Muscle of leg (tissue), 11 donors: Measurements from ENCODE around the gene HOXC13. TPM values are rescaled to one million over a fixed set of nuclear protein-coding genes. Genes with fewer than 3 reads are reported as not detected.

Source experiments
- DNase-seq: peaks from one replicate; pipeline ENCODE4 v3.0.0; 2013
- H3K27ac ChIP-seq: one replicate; pipeline ENCODE4 v1.5.1; 2013; ENCODE audit warnings: mild to moderate bottlenecking, low read length, control low read depth
- H3K27me3 ChIP-seq: one replicate; pipeline ENCODE4 v1.6.1; 2013; ENCODE audit warnings: low read length; ENCODE audit not compliant: control insufficient read depth, insufficient read depth
- H3K36me3 ChIP-seq: one replicate; pipeline ENCODE4 v1.6.1; 2013; ENCODE audit warnings: low read length; ENCODE audit not compliant: control insufficient read depth, insufficient read depth
- H3K4me1 ChIP-seq: one replicate; pipeline ENCODE4 v1.6.1; 2013; ENCODE audit warnings: low read length; ENCODE audit not compliant: control insufficient read depth, insufficient read depth
- H3K4me3 ChIP-seq: one replicate; pipeline ENCODE4 v1.5.1; 2013; ENCODE audit warnings: low read length, control low read depth
- H3K9me3 ChIP-seq: replicated peaks from 2 replicates; pipeline ENCODE4 v1.6.1; 2013; ENCODE audit warnings: low read depth, low read length; ENCODE audit not compliant: control insufficient read depth
- WGBS: methylation state at CpG from one replicate; pipeline ENCODE4 v1.1.5; 2013; ENCODE audit warnings: missing lambda C conversion rate; ENCODE audit not compliant: insufficient coverage; 5-methylcytosine and 5-hydroxymethylcytosine counted together
- polyA plus RNA-seq, 8 donors: library from polyadenylated mRNA; unstranded; fragments of 120-200 nt; gene quantifications; one replicate each; pipeline versions ENCODE4 v1.2.1 to v1.2.3, GENCODE V29; 2013; ENCODE audit warnings: inconsistent platforms in 1 of 8, low replicate concordance in 1 of 8; ENCODE audit not compliant: insufficient read length in 8 of 8, insufficient read depth in 1 of 8
- total RNA-seq: library from RNA; stranded (reverse); fragments of 120-200 nt; gene quantifications from one replicate; pipeline ENCODE4 v1.2.4, GENCODE V29; 2013

The HOXC13 gene
- total and polyA plus RNA-seq, 9 donors = 0.04 to 0.45 (median 0.06) TPM; not detected in 5

DNA sequence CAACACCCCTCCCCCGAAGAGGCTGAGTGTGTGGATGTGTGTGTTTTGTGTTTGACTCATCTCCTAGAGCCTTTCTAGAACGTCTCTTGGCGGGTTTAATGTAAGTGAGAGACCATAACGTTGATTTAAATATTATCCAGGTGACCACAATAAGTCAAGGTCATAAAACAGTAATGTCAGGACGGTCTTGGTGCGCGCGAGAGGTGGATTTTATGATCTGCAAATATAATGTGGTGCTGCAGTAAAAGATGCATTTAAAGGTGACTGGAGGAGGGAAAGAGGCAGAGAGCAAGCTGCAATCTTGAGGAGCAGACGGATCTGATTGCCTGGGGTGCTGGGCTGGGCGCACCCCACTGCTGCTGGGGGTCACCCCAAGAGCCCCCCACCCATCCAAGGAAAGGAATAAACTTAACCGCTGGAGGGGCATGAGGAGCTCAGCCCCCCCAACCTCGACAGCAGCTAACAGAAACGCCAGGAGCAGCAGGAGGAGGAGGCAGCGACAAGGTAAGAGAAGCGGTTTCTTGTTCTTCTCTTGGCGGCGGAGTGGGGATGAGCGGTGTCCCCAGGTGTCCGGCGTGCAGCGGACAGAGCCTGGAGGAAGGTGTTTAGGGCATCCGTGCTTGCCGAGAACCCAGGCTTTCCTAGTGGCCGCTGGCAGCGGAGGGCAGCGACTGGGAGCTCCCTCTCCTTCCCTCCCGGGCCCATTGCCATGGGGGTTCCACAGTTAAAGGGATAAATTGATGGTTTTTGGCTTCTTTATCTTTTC is 51.9 kb downstream of the HOXC13 start:
- no peaks in the 10 kb centered on the region for H3K9me3 ChIP-seq
- H3K36me3 ChIP-seq = no peaks in the 10 kb centered on the region
- H3K27ac ChIP-seq = peak overlapping the region; percentile 99
- DNase-seq = peak; percentile 41
- peaks cover 76% of the 10 kb centered on the region for H3K27me3 ChIP-seq
- WGBS = 24% methylated on average over 15 of the region's 27 CpGs
- peak overlapping the region; percentile 21 for H3K4me3 ChIP-seq
- peaks cover 79% of the 10 kb centered on the region for H3K4me1 ChIP-seq

DNA sequence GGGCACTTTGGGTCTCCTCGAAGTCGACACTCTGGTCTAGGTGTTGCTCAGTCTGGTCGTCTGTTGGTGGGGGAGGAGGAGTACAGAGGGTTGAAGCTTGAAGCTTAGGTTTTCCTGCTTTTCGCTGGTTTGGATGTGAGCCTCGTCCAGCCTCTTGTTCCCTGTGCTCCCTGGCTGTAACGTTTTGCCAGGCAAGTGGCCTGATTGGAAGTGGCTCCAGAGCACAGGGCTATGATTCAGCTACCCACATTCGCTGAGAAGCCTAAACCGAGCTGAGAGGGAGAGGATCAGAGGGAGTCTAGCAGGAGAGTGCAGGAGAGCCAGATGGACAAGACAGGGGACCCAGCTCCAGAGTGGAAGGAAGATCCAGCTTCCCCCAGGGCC is 52.4 kb downstream of the HOXC13 start:
- peaks cover 79% of the 10 kb centered on the region for H3K4me1 ChIP-seq
- H3K27ac ChIP-seq = peak overlapping the region; percentile 99
- 7% methylated on average over 8 of the region's 8 CpGs for WGBS
- no peaks in the 10 kb centered on the region for H3K36me3 ChIP-seq
- H3K27me3 ChIP-seq = peaks cover 76% of the 10 kb centered on the region
- peak overlapping the region; percentile 21 for H3K4me3 ChIP-seq
- H3K9me3 ChIP-seq = no peaks in the 10 kb centered on the region
- DNase-seq = peak; percentile 88

DNA sequence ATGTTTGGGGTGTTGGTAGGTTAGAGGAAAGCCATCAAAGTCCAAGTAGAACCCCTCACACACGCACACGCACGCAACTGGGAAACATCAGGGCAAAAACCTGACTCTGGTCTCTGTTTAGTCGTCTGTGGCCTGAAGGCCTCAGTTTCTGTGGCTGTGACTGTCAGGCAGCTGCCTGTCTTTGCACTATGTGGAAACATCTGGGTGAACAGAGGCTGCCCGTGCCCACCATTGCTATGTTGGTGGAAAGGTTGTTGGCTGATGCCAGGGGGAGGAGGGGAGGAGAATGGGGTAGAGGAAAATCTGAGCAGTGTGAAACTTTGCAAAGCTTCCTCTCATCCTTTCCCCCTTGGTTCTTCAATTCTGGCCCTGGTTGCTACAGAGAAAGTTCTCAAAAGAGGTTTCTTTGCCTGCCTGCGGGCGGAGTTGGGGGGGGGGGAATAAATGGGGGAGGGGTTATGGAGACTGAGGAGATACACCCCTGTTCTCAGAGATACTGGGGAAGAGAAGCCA is 53.8 kb downstream of the HOXC13 start:
- H3K4me1 ChIP-seq = peaks cover 85% of the 10 kb centered on the region
- H3K27ac ChIP-seq = peak overlapping the region; percentile 99
- peaks cover 77% of the 10 kb centered on the region for H3K27me3 ChIP-seq
- WGBS = 38% methylated on average over 1 of the region's 7 CpGs
- no peak overlapping the region for H3K4me3 ChIP-seq
- no peaks in the 10 kb centered on the region for H3K9me3 ChIP-seq
- no peaks in the 10 kb centered on the region for H3K36me3 ChIP-seq
- DNase-seq = peak; percentile 53

DNA sequence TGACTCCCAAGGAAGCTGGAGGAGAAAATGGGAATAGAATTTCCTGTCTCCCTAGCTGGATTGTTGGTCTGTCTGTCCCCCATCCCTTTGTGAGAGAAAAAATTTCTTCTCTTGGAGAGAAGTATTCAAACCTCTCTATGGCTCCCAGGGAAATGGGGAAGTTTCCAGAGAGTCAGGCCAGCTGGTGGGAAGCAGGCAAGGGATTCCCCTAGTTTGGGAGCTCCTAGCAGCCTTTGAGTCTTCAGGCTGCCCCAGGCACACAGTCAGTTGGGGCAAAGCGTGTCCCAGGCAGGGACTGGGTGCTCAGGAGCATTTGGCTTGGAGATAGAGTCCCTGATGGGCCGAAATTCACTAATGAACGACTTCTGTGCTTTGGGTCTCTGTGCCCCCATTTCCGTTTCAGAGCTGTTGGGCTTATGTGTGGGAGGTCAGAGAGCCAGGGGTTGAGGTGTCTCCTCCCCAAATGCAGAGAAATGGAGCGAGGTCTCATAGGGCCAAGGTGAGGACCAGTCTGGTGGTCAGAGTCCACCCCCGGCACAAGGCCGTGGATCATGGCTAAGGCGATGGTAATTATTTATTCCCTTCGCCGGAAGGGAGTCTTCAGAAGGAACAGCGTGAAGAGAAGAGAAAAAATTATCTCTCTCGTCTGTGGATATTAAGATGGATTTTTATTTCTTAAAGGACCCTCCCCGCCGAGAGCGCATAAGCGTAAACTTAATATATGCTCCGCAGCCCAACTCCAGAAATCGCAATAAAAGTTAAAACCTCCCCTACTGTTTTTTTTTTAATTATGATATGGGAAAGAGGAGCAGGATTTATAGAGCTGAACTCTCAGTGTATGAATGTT is 54.8 kb downstream of the HOXC13 start:
- peak overlapping the region; percentile 81 for H3K4me3 ChIP-seq
- no peaks in the 10 kb centered on the region for H3K36me3 ChIP-seq
- peak overlapping the region; percentile 99 for H3K27ac ChIP-seq
- H3K27me3 ChIP-seq = peaks cover 80% of the 10 kb centered on the region
- H3K9me3 ChIP-seq = no peaks in the 10 kb centered on the region
- peaks cover 85% of the 10 kb centered on the region for H3K4me1 ChIP-seq
- DNase-seq = peak; percentile 78
- 32% methylated on average over 6 of the region's 18 CpGs for WGBS

DNA sequence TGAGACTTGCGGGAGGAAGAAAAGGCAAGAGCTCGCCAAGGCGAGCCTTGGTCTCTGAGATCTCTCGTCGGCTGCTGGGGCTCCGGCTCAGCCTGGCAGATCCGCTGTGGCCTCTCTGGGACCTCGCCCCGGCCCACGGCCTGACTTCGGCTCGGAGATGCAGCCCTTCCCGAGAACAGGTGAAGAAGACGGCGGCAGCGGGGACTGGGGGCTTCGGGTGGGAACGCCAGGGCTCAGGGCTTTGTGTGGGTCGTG is 55.3 kb downstream of the HOXC13 start:
- no peaks in the 10 kb centered on the region for H3K36me3 ChIP-seq
- no peaks in the 10 kb centered on the region for H3K9me3 ChIP-seq
- 3% methylated on average over 19 of the region's 19 CpGs for WGBS
- H3K4me1 ChIP-seq = peaks cover 85% of the 10 kb centered on the region
- peak overlapping the region; percentile 81 for H3K4me3 ChIP-seq
- H3K27ac ChIP-seq = peak overlapping the region; percentile 99
- peak; percentile 74 for DNase-seq
- peaks cover 80% of the 10 kb centered on the region for H3K27me3 ChIP-seq

DNA sequence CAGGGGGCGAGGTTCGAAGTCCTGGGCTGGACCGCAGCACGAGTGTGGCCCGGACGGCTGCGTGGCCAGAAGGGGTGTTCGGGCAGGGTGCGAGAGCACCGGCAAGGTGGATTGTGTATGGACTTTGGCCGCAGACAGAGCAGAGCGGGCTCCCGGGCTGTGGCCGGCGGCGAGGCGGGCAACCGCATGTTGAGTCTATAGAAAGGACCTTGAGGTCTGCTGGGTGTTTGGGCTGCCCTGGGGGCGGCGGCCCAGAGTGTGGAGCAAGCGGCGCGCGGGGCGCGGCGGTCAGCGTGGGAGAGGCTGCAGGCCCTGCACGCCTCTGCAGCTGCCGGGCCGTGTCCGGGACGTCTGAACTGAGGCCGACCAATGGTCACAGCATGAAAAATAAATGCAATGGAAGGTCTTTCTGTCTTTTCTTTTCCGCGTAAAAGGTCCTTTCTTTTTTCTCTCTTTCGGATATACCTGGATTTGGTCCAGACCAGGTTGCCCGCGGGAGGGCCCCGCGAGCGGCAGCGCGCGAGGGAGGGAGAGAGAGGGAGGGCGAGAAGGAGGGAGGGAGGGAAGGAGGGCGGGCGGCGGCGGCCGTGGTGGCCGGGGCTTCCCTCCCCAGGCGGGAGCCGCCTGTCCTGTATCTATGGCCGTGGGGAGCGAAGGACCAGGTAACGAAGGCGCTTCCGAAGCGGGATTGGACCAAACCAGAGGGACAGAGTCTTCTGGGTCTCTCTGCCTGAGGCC is 55.8 kb downstream of the HOXC13 start:
- H3K27ac ChIP-seq = peak overlapping the region; percentile 99
- DNase-seq = peak; percentile 57
- peaks cover 85% of the 10 kb centered on the region for H3K4me1 ChIP-seq
- H3K27me3 ChIP-seq = peaks cover 81% of the 10 kb centered on the region
- peak overlapping the region; percentile 81 for H3K4me3 ChIP-seq
- WGBS = 4% methylated on average over 41 of the region's 60 CpGs
- no peaks in the 10 kb centered on the region for H3K9me3 ChIP-seq
- no peaks in the 10 kb centered on the region for H3K36me3 ChIP-seq

DNA sequence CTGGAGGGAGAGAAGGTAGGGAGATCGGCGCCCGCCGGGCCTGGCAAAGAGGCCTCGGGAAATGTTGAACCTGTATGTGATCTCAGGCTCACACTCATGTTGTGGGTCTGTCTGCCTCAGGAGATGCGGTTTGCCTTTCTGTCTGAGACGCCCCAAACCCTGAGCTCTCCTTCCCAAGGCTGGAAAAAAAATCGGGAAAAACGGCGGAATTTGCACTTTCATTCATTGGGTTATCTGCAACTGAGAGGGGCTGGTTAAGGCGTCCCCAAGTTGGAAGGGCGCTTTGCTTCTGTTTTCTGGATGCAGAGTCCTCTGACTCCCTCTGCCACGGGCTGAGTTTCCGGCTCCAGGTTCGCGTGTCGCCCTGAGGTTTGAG is 56.4 kb downstream of the HOXC13 start:
- WGBS = 1% methylated on average over 12 of the region's 17 CpGs
- H3K27ac ChIP-seq = peak overlapping the region; percentile 99
- peaks cover 79% of the 10 kb centered on the region for H3K4me1 ChIP-seq
- peak overlapping the region; percentile 81 for H3K4me3 ChIP-seq
- H3K27me3 ChIP-seq = peaks cover 83% of the 10 kb centered on the region
- H3K36me3 ChIP-seq = no peaks in the 10 kb centered on the region
- DNase-seq = no peak
- no peaks in the 10 kb centered on the region for H3K9me3 ChIP-seq

DNA sequence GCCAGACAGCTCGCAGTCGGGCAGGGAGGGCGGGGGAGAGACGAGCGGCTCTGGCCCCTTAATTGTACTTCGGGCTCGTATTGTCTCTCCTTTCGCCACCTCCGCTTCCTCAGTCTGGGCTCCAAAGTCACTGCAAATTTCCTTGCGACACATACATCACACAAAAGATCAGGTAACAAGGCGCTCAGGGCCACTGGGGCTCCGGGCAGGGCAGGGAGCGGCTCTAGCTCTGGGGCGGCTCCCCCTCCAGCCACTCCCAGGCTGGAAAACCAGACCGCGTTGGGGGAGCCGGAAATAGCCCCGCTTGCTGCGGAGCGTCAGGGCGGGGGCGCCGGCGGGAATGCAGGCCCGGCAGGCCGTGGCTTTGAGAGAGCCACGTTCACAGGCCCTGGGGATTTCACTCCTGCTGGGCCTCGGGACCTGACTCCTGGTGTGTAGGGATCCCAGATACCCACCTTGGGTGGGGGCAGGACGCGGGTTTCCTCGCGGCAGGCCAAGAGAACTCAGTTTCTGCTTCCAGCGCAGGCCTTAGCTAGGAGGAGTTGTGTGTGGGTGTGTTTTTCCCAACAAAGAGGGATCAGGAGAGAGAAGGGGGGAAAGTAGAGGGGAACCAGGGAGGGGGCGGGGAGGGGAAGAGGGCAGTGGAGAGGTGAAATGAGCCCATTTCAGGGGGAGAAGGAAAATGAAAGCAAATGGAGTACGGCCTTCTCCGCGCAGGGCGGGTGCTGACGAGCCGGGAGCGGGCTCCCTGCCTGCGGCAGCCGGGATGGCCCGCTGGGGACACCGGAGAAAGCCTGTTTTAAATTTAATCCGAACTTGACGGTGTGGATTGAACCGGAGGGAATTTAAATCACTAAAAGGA is 57.0 kb downstream of the HOXC13 start:
- H3K4me3 ChIP-seq = peak overlapping the region; percentile 81
- DNase-seq = peak; percentile 91
- H3K36me3 ChIP-seq = no peaks in the 10 kb centered on the region
- WGBS = under 1% methylated on average over 42 of the region's 48 CpGs
- H3K27me3 ChIP-seq = peaks cover 88% of the 10 kb centered on the region
- H3K4me1 ChIP-seq = peaks cover 74% of the 10 kb centered on the region
- H3K9me3 ChIP-seq = no peaks in the 10 kb centered on the region
- H3K27ac ChIP-seq = peak overlapping the region; percentile 99
